ENCODE measurements around the gene DIP2C.
A peak's percentile ranks its signal among the peaks of the same experiment; 100 is the strongest.

The DIP2C gene

DNA sequence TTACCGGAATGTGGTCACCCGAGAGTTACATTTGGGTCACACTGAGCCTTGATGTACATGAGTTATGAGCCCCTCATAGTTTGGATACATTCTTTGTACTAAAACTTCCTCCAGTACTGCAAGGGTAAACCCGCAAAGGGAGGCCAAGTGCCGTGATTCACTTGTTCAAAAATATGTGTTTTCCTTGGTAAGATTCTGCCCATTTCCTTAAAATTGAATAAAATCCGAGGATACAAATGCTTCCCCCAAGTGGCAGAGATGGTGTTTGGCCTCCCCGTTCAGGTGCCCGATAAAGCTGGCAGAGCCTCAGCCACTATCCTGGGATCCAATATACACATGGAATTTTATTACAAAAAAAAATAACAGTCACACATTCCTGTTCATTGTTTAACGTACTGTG is 268.3 kb downstream of the DIP2C start:
- Histone ChIP-seq H3K4me3 (ENCODE audit: low read depth, low read length) (no peak overlapping the region), H2AK5ac (ENCODE audit: low read length) (no peak overlapping the region), H4K8ac (ENCODE audit: low read depth, low read length) (no peak overlapping the region), H3K4ac (ENCODE audit: low read depth, low read length) (no peak overlapping the region), H3K14ac (ENCODE audit: low read length) (no peak overlapping the region), H3K27ac (ENCODE audit: low read depth, low read length) (no peak overlapping the region), H3K27me3 (ENCODE audit: insufficient read depth, low read length) (no peaks in the 10 kb centered on the region), H4K12ac (ENCODE audit: low read depth, low read length) (no peak overlapping the region), H3K4me2 (ENCODE audit: low read length) (no peak overlapping the region), H3K9ac (ENCODE audit: low read length) (no peak overlapping the region), H2BK5ac (ENCODE audit: low read depth, low read length, poor library complexity) (no peak overlapping the region), H4K91ac (ENCODE audit: low read depth, low read length) (no peak overlapping the region), H3K23ac (ENCODE audit: low read length) (no peak overlapping the region), H2BK120ac (ENCODE audit: insufficient read depth, low read length, poor library complexity) (no peak overlapping the region), H3K36me3 (ENCODE audit: control insufficient read depth in 1 of 2, insufficient read depth in 2 of 2, low read length in 2 of 2) (peaks cover 7 to 12% of the 10 kb centered on the region in 2 experiments), H3K9me3 (ENCODE audit: insufficient read depth, low read depth, low read length) (no peaks in the 10 kb centered on the region), H3K79me1 (ENCODE audit: low read length) (peaks cover 2% of the 10 kb centered on the region), H3K4me1 (ENCODE audit: control insufficient read depth in 1 of 2, insufficient read depth in 2 of 2, low read length in 2 of 2) (peaks cover 5 to 6% of the 10 kb centered on the region in 2 experiments), H2BK12ac (ENCODE audit: low read length) (no peak overlapping the region), H2AFZ (ENCODE audit: insufficient read depth, low read length, poor library complexity) (no peak overlapping the region), H3K79me2 (ENCODE audit: control insufficient read depth, insufficient read depth, low read length, poor library complexity) (no peaks in the 10 kb centered on the region), H3K18ac (ENCODE audit: low read length) (no peak overlapping the region)
- DNase-seq: no peak
- no CpG with 5 or more reads among the region's 8 CpGs for WGBS (ENCODE audit: extremely low coverage, insufficient coverage, insufficient read length)

DNA sequence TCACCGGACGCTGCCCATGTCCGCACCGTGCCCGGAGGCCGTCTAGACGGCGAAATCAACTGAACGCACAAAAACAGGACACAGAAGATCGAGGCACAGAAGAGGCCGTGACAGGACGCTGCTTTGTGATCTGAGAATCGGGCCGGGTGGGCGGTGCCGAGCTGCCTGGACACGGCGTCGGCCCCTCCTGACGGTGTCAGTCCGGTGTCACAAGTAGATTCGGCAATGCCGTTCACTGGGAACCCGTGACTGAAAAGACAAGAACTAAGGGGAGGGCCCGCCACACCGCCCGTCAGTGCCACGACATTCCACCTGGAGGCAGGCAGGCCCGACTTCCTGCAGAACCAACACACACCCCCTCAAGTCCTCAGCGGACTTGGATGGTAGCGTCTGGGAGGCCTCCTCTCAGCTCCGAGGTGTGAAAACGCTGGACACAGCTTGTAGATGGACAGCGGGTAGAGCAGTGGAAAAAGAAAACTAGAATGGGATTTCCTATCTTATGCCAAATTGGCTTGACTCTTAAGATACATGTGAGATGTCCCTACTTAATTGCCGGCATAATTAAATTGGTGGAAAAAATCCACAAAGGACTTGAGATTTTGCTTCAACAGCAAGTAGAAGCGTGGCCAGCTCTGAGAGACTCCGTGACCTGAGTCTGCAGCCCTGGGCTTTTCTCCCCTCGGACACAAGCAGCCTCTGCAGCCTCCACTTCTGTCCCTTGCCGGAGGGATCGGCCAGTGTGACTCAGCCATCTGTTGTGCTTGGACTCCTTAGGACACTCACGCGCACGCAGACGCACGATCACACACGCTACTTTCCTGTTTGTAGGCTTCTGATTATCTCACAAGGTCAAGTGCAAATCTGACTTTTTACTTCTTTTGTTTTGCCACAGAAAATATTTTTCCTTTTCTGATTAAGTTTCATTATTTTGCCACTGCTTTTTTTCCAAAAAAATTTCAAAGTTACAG is 269.0 kb downstream of the DIP2C start:
- Histone ChIP-seq H3K4me2 (ENCODE audit: low read length) (no peak overlapping the region), H4K8ac (ENCODE audit: low read depth, low read length) (no peak overlapping the region), H4K91ac (ENCODE audit: low read depth, low read length) (no peak overlapping the region), H3K27ac (ENCODE audit: low read depth, low read length) (no peak overlapping the region), H3K4me1 (ENCODE audit: control insufficient read depth in 1 of 2, insufficient read depth in 2 of 2, low read length in 2 of 2) (peaks cover 11% of the 10 kb centered on the region in 2 experiments), H2BK5ac (ENCODE audit: low read depth, low read length, poor library complexity) (no peak overlapping the region), H3K14ac (ENCODE audit: low read length) (no peak overlapping the region), H3K9me3 (ENCODE audit: insufficient read depth, low read depth, low read length) (no peaks in the 10 kb centered on the region), H2BK120ac (ENCODE audit: insufficient read depth, low read length, poor library complexity) (no peak overlapping the region), H2AK5ac (ENCODE audit: low read length) (no peak overlapping the region), H3K4ac (ENCODE audit: low read depth, low read length) (no peak overlapping the region), H2BK12ac (ENCODE audit: low read length) (no peak overlapping the region), H3K79me2 (ENCODE audit: control insufficient read depth, insufficient read depth, low read length, poor library complexity) (no peaks in the 10 kb centered on the region), H2AFZ (ENCODE audit: insufficient read depth, low read length, poor library complexity) (no peak overlapping the region), H3K4me3 (ENCODE audit: low read depth, low read length) (no peak overlapping the region), H3K79me1 (ENCODE audit: low read length) (peaks cover 4% of the 10 kb centered on the region), H4K12ac (ENCODE audit: low read depth, low read length) (no peak overlapping the region), H3K18ac (ENCODE audit: low read length) (no peak overlapping the region), H3K36me3 (ENCODE audit: control insufficient read depth in 1 of 2, insufficient read depth in 2 of 2, low read length in 2 of 2) (peaks cover 7 to 16% of the 10 kb centered on the region in 2 experiments), H3K23ac (ENCODE audit: low read length) (no peak overlapping the region), H3K9ac (ENCODE audit: low read length) (no peak overlapping the region), H3K27me3 (ENCODE audit: insufficient read depth, low read length) (no peaks in the 10 kb centered on the region)
- DNase-seq: peak; percentile 29 to 32
- WGBS (ENCODE audit: extremely low coverage, insufficient coverage, insufficient read length): no CpG with 5 or more reads among the region's 46 CpGs

DNA sequence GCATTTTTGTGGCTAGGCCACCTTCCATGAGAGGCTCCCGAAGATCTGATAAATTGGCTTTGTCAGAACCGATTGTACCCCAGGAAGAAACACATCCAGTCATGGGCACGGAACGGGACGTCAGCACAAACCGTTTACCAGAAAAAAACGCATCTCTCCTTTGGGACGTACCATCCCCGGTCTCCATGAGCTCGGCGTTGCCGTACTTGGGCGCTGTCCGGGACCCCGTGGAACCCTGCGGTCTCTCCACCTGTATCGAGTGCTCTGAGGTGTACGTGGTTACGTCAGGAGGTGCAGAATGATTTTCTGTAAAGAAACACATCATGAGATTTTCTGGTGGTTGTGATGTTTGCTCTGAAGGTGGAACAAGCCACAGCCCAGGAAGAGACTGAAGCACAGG is 270.6 kb downstream of the DIP2C start:
- Histone ChIP-seq H4K12ac (ENCODE audit: low read depth, low read length) (no peak overlapping the region), H3K79me1 (ENCODE audit: low read length) (peaks cover 4% of the 10 kb centered on the region), H3K14ac (ENCODE audit: low read length) (no peak overlapping the region), H4K8ac (ENCODE audit: low read depth, low read length) (no peak overlapping the region), H2BK120ac (ENCODE audit: insufficient read depth, low read length, poor library complexity) (no peak overlapping the region), H2BK5ac (ENCODE audit: low read depth, low read length, poor library complexity) (no peak overlapping the region), H3K9me3 (ENCODE audit: insufficient read depth, low read depth, low read length) (no peaks in the 10 kb centered on the region), H2BK12ac (ENCODE audit: low read length) (no peak overlapping the region), H3K27ac (ENCODE audit: low read depth, low read length) (no peak overlapping the region), H2AK5ac (ENCODE audit: low read length) (no peak overlapping the region), H3K79me2 (ENCODE audit: control insufficient read depth, insufficient read depth, low read length, poor library complexity) (no peaks in the 10 kb centered on the region), H2AFZ (ENCODE audit: insufficient read depth, low read length, poor library complexity) (no peak overlapping the region), H3K4me3 (ENCODE audit: low read depth, low read length) (no peak overlapping the region), H3K4me2 (ENCODE audit: low read length) (no peak overlapping the region), H3K36me3 (ENCODE audit: control insufficient read depth in 1 of 2, insufficient read depth in 2 of 2, low read length in 2 of 2) (peaks cover 8 to 16% of the 10 kb centered on the region in 2 experiments), H3K4ac (ENCODE audit: low read depth, low read length) (no peak overlapping the region), H3K9ac (ENCODE audit: low read length) (no peak overlapping the region), H3K27me3 (ENCODE audit: insufficient read depth, low read length) (no peaks in the 10 kb centered on the region), H3K18ac (ENCODE audit: low read length) (no peak overlapping the region), H3K4me1 (ENCODE audit: control insufficient read depth in 1 of 2, insufficient read depth in 2 of 2, low read length in 2 of 2) (peaks cover 11% of the 10 kb centered on the region in 2 experiments), H4K91ac (ENCODE audit: low read depth, low read length) (no peak overlapping the region), H3K23ac (ENCODE audit: low read length) (no peak overlapping the region)
- DNase-seq: no peak
- WGBS (ENCODE audit: extremely low coverage, insufficient coverage, insufficient read length): no CpG with 5 or more reads among the region's 19 CpGs

DNA sequence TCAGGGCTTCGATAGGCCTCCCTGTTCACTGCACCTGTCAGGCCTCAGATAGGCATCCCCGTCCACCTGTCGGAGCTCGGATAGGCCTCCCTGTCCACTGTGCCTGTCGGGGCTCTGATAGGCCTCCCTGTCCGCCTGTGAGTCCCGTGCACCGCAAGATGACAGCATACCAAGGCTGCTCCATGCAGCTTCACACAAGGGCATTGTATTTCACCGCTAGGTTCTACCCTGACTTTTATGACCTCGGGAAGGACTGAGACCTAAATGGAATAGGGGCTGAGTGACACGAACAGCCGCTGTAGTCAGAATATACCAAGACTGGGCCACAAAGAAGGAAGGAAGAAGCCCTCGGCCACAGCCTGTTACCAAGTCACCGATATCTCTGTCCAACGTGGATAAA is 271.2 kb downstream of the DIP2C start:
- Histone ChIP-seq H2BK12ac (ENCODE audit: low read length) (no peak overlapping the region), H2AK5ac (ENCODE audit: low read length) (no peak overlapping the region), H3K79me1 (ENCODE audit: low read length) (peaks cover 4% of the 10 kb centered on the region), H2BK5ac (ENCODE audit: low read depth, low read length, poor library complexity) (no peak overlapping the region), H4K91ac (ENCODE audit: low read depth, low read length) (no peak overlapping the region), H3K36me3 (ENCODE audit: control insufficient read depth in 1 of 2, insufficient read depth in 2 of 2, low read length in 2 of 2) (peaks cover 12 to 20% of the 10 kb centered on the region in 2 experiments), H3K14ac (ENCODE audit: low read length) (no peak overlapping the region), H4K12ac (ENCODE audit: low read depth, low read length) (no peak overlapping the region), H3K27ac (ENCODE audit: low read depth, low read length) (no peak overlapping the region), H3K27me3 (ENCODE audit: insufficient read depth, low read length) (no peaks in the 10 kb centered on the region), H3K4me2 (ENCODE audit: low read length) (no peak overlapping the region), H4K8ac (ENCODE audit: low read depth, low read length) (no peak overlapping the region), H3K9ac (ENCODE audit: low read length) (no peak overlapping the region), H3K23ac (ENCODE audit: low read length) (no peak overlapping the region), H3K79me2 (ENCODE audit: control insufficient read depth, insufficient read depth, low read length, poor library complexity) (no peaks in the 10 kb centered on the region), H3K4ac (ENCODE audit: low read depth, low read length) (no peak overlapping the region), H3K4me1 (ENCODE audit: control insufficient read depth in 1 of 2, insufficient read depth in 2 of 2, low read length in 2 of 2) (peaks cover 11% of the 10 kb centered on the region in 2 experiments), H2BK120ac (ENCODE audit: insufficient read depth, low read length, poor library complexity) (no peak overlapping the region), H3K9me3 (ENCODE audit: insufficient read depth, low read depth, low read length) (no peaks in the 10 kb centered on the region), H3K18ac (ENCODE audit: low read length) (no peak overlapping the region), H3K4me3 (ENCODE audit: low read depth, low read length) (no peak overlapping the region), H2AFZ (ENCODE audit: insufficient read depth, low read length, poor library complexity) (no peak overlapping the region)
- no CpG with 5 or more reads among the region's 15 CpGs for WGBS (ENCODE audit: extremely low coverage, insufficient coverage, insufficient read length)
- no peak for DNase-seq

Measured in trophoblast cell (in vitro differentiated cells and primary cell).